Smooth muscle cell of the brain vasculature (primary cell): ENCODE results near the gene PDZD4.

ENCODE experiments used
- DNase-seq: peaks from one replicate; pipeline ENCODE4 v3.0.0-alpha.2; 2012; ENCODE audit warnings: low read depth, low spot score

PDZD4 gene

DNA sequence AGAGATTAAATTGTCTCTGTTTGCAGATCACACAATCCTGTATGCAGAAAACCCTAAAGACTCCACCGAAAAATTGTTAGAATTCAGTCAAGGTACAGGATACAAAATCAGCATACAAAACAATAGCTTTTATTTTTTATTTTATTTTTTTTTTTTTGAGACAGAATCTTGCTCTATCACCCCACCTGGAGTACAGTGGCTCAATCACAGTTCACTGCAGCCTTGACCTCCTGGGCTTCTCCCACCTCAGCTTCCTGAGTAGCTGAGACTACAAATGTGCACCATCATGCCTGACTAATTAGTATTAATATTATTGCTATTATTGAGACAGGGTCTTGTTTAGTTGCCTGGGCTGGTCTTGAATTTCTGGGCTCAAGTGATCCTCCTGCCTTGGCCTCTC lies 75.2 kb downstream of the PDZD4 start:
- DNase-seq = no peak
